NCI-H69 (cell line): Measurements from ENCODE around the gene DYNLT2B.
"Not testable (repeated sequence)": the region's sequence is repeated elsewhere in the genome, so short reads cannot be mapped to it uniquely, and the experiment has no call there.

Experiments
- DNase-seq: peaks from one replicate; lab custom pipeline; 2025; lab: John Stamatoyannopoulos, UW

The DYNLT2B gene

GRCh38 chr3:196326936-196327335 is 8.9 kb upstream of the DYNLT2B start:
- no peak for DNase-seq

- peak; percentile 26 for DNase-seq
These were observed 5.7 kb upstream of the DYNLT2B start for GRCh38 chr3:196323691-196324090.

DNA sequence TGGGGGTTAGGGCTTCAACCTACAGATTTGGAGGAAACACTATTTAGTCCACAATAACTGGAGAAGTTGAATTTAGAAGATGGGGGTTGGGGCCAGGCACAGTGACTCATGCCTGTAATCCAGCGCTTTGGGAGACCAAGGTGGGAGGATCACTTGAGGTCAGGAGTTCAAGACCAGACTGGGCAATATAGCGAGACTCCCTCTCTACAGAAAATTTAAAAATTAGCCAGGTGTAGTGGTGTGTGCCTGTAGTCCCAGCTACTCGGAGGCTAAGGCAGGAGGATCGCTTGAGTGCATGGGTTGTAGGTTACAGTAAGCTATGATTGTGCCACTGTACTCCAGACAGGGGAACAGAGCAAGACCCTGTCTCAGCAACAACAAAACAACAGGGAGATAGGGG is 5.0 kb upstream of the DYNLT2B start:
- DNase-seq: no peak

DNA sequence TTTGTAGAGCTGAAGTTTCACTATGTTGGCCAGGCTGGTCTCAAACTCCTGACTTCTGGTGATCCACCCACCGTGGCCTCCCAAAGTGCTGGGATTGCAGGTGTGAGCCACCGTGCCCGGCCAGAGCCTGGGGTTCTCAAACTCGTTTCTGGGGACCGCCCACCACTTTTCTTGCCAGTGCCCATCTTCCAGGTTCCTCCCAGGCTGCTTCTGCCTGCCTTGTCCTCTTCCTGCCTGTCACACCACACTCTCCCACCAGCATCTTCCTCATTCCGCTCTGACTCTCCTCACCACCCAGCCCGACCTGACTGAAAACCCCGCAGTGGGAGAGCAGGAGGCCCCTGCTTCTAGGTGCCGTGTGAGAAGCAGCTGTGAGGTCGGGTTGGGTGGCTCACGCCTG is 3.1 kb upstream of the DYNLT2B start:
- DNase-seq: no peak

- peak; percentile 33 for DNase-seq
These were observed 2.1 kb upstream of the DYNLT2B start for GRCh38 chr3:196320137-196320536.

DNA sequence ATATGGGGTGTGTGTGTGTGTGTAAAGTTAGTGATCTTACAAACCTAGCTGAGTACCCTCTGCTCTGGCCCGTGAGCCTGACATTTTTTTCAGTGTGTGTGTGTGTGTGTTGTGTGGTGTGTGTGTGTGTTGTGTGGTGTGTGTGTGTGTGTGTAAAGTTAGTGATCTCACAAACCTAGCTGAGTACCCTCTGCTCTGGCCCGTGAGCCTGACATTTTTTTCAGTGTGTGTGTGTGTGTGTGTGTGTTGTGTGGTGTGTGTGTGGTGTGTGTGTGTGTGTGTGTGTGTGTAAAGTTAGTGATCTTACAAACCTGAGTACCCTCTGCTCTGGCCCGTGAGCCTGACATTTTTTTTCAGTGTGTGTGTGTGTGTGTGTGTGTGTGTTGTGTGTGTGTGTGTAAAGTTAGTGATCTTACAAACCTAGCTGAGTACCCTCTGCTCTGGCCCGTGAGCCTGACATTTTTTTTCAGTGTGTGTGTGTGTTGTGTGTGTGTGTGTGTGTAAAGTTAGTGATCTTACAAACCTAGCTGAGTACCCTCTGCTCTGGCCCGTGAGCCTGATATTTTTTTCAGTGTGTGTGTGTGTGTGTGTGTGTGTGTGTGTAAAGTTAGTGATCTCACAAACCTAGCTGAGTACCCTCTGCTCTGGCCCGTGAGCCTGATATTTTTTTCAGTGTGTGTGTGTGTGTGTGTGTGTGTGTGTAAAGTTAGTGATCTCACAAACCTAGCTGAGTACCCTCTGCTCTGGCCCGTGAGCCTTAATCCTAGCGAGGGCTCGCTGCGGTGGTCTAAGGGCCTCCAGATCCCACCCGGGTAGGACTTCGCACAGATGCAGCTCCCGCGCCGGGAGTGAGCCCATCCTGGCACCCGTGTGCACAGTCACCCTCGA is 997 bp downstream of the DYNLT2B start:
- DNase-seq: not testable (repeated sequence)

DNA sequence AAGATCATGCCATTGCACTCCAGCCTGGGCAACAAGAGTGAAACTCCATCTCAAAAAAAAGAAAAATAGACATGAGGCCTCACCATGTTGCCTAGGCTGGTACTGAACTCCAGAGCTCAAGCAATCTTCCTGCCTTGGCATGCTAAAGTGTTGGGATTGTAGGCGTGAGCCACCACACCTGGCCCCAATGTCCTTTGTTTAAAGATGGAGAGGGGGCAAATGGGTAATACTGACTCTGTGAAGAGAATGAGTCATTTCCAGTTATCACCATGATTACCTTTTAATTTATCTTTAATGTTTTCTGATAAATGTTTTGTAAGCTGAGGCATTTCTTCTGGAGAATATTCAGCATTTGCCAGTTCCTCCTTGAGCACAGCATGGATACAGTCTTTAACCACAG is 2.2 kb downstream of the DYNLT2B start:
- DNase-seq: no peak

DNA sequence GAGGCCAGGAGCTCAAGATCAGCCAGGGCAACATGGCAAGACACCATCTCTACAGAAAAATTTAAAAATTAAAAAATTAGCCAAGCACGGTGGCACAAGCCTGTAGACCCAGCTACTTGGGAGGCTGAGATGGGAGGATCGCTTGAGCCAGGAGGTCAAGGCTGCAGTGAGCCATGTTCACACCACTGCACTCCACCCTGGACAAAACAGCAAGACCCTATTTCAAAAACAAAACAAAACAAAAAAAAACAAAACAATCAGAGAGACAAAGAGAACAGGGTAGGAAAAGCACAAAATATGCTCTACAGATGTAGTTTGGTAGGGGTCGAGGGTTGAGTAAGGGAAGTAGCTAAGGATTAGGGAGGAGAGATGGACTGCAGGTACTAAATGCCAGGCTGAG is 3.4 kb downstream of the DYNLT2B start:
- no peak for DNase-seq

DNA sequence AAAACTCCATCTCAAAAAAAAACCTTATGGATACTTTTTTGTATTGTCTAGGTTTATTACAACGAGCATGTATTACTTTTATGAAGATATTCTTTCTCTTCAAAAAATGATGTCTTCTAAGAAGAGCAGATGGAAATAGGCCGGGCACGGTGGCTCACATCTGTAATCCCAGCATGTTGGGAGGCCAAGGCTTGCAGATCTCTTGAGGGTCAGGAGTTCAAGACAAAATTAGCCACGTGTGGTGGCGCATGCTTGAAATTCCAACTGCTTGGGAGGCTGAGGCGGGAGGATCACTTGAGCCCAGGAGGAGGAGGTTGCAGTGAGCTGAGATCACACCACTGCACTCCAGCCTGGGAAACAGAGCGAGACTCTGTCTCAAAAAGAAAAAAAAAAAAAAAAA is 4.0 kb downstream of the DYNLT2B start:
- DNase-seq: not testable (repeated sequence)

GRCh38 chr3:196302960-196303359 is 15.1 kb downstream of the DYNLT2B start:
- DNase-seq: not testable (repeated sequence)

GRCh38 chr3:196302551-196302950 is 15.5 kb downstream of the DYNLT2B start:
- DNase-seq: not testable (repeated sequence)

DNA sequence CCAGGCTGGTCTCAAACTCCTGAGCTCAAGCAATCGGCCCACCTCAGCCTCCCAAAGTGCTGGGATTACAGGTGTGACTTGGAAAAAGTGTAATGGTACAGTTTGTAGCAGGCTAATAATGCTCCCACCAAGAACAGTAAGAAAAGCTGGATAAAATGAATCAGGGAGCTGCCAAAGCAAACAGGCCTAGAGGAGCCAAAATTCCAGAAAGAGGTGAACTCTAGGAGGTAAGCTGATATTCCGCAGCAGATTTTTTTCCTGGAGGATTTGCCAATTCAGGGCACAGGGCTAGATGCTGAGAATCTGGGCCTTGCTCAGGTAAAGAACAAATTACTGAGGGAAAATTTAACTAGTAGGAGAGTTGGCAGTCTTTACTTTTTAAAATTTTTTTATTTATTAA is 19.5 kb downstream of the DYNLT2B start:
- DNase-seq: no peak

DNA sequence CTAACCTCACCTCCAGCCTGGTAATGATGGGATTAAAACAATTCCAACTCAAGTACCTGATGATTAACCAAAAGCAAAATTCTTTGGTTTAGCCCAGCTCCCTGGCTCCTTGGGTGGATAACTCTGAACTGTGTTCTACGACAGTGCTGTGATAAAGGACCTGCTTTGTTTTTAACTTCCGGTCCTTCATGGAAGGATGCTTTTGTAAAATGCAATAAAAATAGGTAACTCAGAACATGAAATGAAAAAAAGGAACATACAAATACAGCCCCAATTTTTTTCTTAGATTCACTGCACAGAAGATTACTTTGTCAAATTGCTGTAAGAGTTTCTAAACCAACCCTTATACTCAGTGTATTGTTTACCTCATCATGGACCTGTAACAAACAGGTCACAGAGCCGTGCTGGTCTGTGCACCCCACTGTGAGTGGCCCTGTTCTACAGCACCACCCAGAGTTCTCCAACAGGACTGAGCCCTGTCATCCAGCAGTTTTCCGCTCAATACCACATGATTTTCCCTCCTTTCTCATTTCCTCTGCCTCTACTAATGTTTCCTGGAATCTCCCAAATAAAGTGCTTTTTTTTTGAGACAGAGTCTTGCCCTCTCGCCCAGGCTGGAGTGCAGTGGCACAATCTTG is 25.6 kb downstream of the DYNLT2B start:
- no peak for DNase-seq

GRCh38 chr3:196288141-196288460 is 29.9 kb downstream of the DYNLT2B start:
- peak; percentile 81 for DNase-seq

DNA sequence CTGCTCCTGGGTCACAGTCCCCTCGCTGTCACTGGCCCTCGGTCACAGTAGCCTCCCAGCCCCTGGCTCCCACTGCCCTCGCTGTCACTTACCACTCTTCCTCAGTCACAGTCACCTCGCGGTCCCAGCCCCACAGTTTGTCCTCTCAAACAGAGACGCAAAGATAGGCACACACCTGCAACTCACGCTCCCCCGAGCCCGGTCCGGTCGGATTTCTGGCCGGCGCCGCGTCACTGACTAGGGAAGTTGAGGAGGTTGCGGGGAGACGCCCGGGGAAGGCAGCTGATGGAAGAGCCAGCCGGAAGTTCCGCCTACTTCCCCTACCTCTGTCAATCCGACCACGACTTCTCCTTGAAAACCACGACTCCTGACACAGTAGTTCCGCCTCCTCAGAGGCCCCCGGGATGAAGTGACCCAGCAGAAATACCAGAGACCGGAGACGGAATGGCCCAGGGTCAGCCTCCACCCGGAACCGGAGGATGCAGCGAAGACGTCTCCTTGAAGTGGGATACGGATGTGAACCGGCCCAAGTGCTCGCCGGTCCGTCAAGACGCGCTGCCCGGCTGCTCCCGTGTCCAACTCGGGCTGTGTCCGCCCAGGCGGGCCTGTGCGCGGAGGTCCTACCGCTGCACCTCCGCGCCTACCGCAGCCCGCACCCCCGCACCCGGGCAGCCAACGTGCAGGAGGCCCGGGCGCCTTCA is 30.4 kb downstream of the DYNLT2B start, which contains the start of gene PCYT1A:
Gene PCYT1A, minus strand, starts transcription at position 287 of the 701 bp plus-strand sequence. CDS start 17,195 bp downstream, outside the sequence.
- peak; percentile 97 for DNase-seq

DNA sequence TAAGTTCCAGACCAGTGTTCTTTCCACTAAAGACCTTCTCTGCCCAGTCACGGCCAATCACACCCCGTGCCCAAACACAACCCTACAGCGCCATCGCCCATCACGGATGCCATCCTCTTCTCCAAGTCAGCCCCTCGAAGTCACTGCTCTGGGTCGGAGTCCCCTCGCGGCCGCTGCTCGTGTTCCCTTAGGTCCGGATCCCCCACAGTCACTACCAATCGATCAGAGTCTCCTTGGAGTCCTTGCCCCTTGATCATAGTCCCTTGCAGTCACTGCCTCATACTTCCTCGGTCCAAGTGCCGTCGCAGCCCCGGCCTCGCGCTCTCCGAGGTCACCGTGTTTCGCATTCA is 31.0 kb downstream of the DYNLT2B start:
- peak; percentile 51 for DNase-seq

GRCh38 chr3:196284396-196284795 is 33.6 kb downstream of the DYNLT2B start:
- DNase-seq: peak; percentile 29

- DNase-seq: no peak
These were observed 36.1 kb downstream of the DYNLT2B start for GRCh38 chr3:196281962-196282361.

GRCh38 chr3:196280689-196281440 is 37.2 kb downstream of the DYNLT2B start:
- DNase-seq: no peak

DNA sequence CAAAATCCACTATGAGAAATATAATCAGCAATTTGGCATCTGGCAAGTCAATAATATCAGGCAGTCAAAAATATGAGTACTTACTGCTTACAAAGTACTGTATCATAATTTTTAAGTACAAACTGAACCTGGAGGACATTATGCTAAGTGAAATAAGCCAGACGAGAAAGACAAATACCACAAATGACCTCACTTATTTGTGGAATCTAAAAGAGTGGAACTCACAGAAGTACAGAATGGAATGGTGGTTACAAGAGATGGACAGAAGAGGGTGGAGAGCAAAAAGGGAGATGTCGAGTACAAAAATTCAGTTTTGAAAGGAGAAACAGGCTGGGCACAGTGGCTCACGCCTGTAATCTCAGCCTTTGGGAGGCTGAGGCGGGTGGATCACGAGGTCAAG is 42.9 kb downstream of the DYNLT2B start:
- DNase-seq: no peak

DNA sequence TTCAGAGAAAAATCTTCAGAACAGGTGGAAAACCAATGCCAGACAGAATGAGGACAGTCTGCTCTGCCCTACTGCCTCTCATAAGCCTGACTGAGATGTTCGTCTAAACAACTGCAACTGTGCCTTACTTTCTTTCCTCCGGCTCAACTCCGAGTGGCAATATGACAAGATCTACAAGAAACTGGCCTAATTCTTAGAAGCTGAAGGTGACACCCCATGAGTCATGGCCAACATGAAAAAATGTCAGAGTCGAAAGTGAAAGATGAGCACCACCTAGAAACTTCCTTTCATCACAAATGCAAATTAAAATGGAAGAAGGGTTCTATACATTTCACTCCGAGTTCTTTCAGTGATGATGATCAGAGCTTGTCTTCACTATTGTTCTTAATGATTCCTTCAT is 43.5 kb downstream of the DYNLT2B start:
- DNase-seq: no peak

DNA sequence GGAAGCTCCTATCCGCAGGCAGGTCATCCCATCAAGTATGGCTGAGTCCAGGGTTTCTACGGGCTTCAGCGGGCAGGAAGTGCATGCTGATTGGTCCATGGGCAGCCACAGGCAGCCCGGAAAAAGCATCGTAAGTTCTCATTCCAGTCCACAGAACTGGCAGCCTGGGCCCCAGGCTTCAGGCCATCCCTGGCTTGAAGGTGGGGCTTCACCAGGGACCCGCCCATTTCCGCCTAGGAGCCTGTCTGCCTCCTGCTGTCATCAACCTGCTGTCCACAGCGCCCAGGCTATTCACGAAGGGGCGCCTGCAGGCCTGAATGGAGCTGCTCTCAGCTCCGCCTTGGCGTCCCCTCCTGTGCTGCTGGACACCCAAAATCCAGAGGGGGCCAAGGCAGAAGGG is 44.4 kb downstream of the DYNLT2B start:
- DNase-seq: no peak
